ENCODE data around the gene TJAP1. TPM values are rescaled to one million over a fixed set of nuclear protein-coding genes. Genes with fewer than 3 reads are reported as not detected.
A peak's percentile ranks its signal among the peaks of the same experiment; 100 is the strongest.

Gene TJAP1
- total RNA-seq, 6 experiments from 2014 or later, result 9.2 to 16.0 (median 12.9) TPM

GRCh38 chr6:43521836-43522235 lies 44.5 kb downstream of the TJAP1 start:
- ATAC-seq (no peak), DNase-seq (no peak)
- Histone ChIP-seq H3K4me1 (peaks cover 0 to 11% (median 5%) of the 10 kb centered on the region in 4 donors), H3K4me3 (no peak overlapping the region), H3K9me3 (no peaks in the 10 kb centered on the region), H3K36me3 (peaks cover 7 to 72% (median 24%) of the 10 kb centered on the region in 4 donors), H3K27me3 (no peaks in the 10 kb centered on the region), H3K27ac (no peak overlapping the region)
- TF ChIP-seq POLR2A (IDR thresholded peaks at IDR 0.05) (no peak), CTCF (IDR thresholded peaks at IDR 0.05) (no peak)
- WGBS (ENCODE audit: insufficient coverage, low coverage, low lambda C conversion rate, missing lambda C conversion rate), result 89% methylated on average over 2 of the region's 2 CpGs
- intact Hi-C loops (cut with DNase I), result no loop called here

- DNase-seq (no peak), ATAC-seq (no peak)
- Histone ChIP-seq H3K9me3 (no peaks in the 10 kb centered on the region), H3K4me3 (no peak overlapping the region), H3K27me3 (no peaks in the 10 kb centered on the region), H3K4me1 (peaks cover 0 to 8% (median 4%) of the 10 kb centered on the region in 4 donors), H3K27ac (no peak overlapping the region), H3K36me3 (peaks cover 7 to 81% (median 24%) of the 10 kb centered on the region in 4 donors)
- TF ChIP-seq POLR2A (IDR thresholded peaks at IDR 0.05) (no peak), CTCF (IDR thresholded peaks at IDR 0.05) (no peak)
- WGBS (ENCODE audit: insufficient coverage, low coverage, low lambda C conversion rate, missing lambda C conversion rate), result 73% methylated on average over 6 of the region's 8 CpGs
- intact Hi-C loops (cut with DNase I), result no loop called here
These were observed 45.3 kb downstream of the TJAP1 start for GRCh38 chr6:43522547-43523261.

- no peak for TF ChIP-seq POLR2A (IDR thresholded peaks at IDR 0.05)
- no peak for TF ChIP-seq CTCF (IDR thresholded peaks at IDR 0.05)
- no peaks in the 10 kb centered on the region for H3K9me3 ChIP-seq
- DNase-seq (no peak), ATAC-seq (peak in 1 of 4 donors; percentile 22)
- H3K4me1 ChIP-seq, result peaks cover 0 to 3% (median 1%) of the 10 kb centered on the region in 4 donors
- peaks cover 7 to 85% (median 29%) of the 10 kb centered on the region in 4 donors for H3K36me3 ChIP-seq
- no CpG with 5 or more reads among the region's 3 CpGs for WGBS (ENCODE audit: insufficient coverage, low coverage, low lambda C conversion rate, missing lambda C conversion rate)
- H3K27ac ChIP-seq, result no peak overlapping the region
- H3K27me3 ChIP-seq, result no peaks in the 10 kb centered on the region
- no peak overlapping the region for H3K4me3 ChIP-seq
- intact Hi-C loops (cut with DNase I), result no loop called here
These were observed 45.9 kb downstream of the TJAP1 start for GRCh38 chr6:43523284-43523683.

- ATAC-seq (no peak), DNase-seq (no peak)
- Histone ChIP-seq H3K4me1 (no peaks in the 10 kb centered on the region), H3K4me3 (no peak overlapping the region), H3K27ac (no peak overlapping the region), H3K9me3 (no peaks in the 10 kb centered on the region), H3K36me3 (peaks cover 7 to 93% (median 31%) of the 10 kb centered on the region in 4 donors), H3K27me3 (no peaks in the 10 kb centered on the region)
- intact Hi-C loops (cut with DNase I), result no loop called here
- WGBS (ENCODE audit: insufficient coverage, low coverage, low lambda C conversion rate, missing lambda C conversion rate), result 83% methylated on average over 7 of the region's 10 CpGs
- no peak for TF ChIP-seq POLR2A (IDR thresholded peaks at IDR 0.05)
- no peak for TF ChIP-seq CTCF (IDR thresholded peaks at IDR 0.05)
These were observed 47.2 kb downstream of the TJAP1 start for GRCh38 chr6:43524483-43524961.
